ENCODE data around the gene PSMD11.

The PSMD11 gene

GRCh38 chr17:32452281-32452680 lies 8.0 kb downstream of the PSMD11 start:
- H3K27ac ChIP-seq = no peak overlapping the region
- no peak for TF ChIP-seq CTCF (conservative IDR thresholded peaks at IDR 0.05)

- no peak overlapping the region for H3K27ac ChIP-seq
- no peak for TF ChIP-seq CTCF (conservative IDR thresholded peaks at IDR 0.05)
These were observed 9.1 kb downstream of the PSMD11 start for GRCh38 chr17:32453370-32453769.

DNA sequence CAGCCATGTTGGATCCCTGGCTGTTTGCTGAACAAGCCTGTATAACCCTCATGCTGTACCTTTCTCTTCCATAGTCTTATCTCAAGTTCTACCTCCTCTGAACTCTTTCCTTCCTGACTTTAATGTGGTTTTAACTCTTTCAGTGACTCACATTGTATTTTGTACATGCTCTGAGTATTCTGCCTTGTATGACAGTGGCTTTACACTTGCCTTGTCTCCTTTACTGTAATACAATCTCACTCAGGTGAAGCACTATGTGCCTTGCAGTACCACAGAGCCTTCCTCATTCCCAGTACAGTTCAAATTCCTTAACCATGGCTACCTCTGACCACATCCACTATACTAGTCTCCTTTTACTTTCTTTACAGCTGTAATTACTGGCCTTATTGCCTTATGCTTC lies 14.1 kb downstream of the PSMD11 start:
- TF ChIP-seq CTCF (conservative IDR thresholded peaks at IDR 0.05) = no peak
- no peak overlapping the region for H3K27ac ChIP-seq

GRCh38 chr17:32460054-32460453 lies 15.7 kb downstream of the PSMD11 start:
- H3K27ac ChIP-seq = no peak overlapping the region
- TF ChIP-seq CTCF (conservative IDR thresholded peaks at IDR 0.05) = no peak

- TF ChIP-seq CTCF (conservative IDR thresholded peaks at IDR 0.05) = no peak
- no peak overlapping the region for H3K27ac ChIP-seq
These were observed 17.2 kb downstream of the PSMD11 start for GRCh38 chr17:32461498-32461852.

DNA sequence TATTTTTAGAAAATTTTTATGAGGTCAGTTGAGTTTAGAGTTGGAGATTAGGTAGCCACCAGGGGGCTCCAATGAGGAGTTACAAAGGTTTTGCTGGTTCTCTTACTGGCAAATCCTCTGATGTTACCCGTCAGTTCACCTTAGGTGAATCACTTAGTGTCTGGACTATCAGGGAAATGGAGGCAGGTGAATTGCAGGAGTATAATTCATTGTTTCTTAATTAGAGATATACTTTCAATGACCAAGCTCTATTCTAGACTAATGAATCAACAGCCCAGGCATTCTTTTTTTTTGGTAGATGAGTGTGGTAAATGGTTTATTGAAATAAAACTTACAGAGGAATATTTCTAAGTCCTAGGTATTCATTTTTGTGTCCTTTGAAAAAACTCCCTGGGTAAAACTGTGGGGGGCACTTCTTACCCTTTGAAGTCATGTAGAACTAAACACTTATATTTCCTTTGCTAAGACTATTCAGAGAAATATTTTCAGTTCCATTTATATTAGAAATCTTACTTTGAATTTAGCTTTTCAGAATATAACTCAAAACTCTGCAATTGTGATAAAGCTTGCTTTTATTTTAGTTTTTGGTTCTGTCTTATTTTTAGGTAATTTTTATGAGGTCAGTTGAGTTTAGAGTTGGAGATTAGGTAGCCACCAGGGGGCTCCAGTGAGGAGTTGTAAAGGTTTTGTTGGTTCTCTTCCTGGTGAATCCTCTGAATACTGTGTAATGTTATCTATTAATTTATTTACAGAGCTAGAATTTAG lies 17.7 kb downstream of the PSMD11 start:
- peak; percentile 78 for TF ChIP-seq CTCF (conservative IDR thresholded peaks at IDR 0.05)
- H3K27ac ChIP-seq = no peak overlapping the region

- no peak for TF ChIP-seq CTCF (conservative IDR thresholded peaks at IDR 0.05)
- no peak overlapping the region for H3K27ac ChIP-seq
These were observed 19.0 kb downstream of the PSMD11 start for GRCh38 chr17:32463304-32463703.
